ENCODE measurements around the gene TXNIP.

Gene TXNIP

GRCh38 chr1:145961109-145961424, 35.3 kb downstream of the TXNIP start:
- Histone ChIP-seq H3K4me3 (ENCODE audit: low read depth, low read length) (peak overlapping the region; percentile 78), H3K4me2 (ENCODE audit: low read length) (peak overlapping the region; percentile 94), H3K9ac (no peak overlapping the region), H3K4me1 (peaks cover 10% of the 10 kb centered on the region), H3K9me3 (ENCODE audit: control insufficient read depth, low read length) (no peaks in the 10 kb centered on the region), H3K27ac (peak overlapping the region; percentile 77), H3K27me3 (ENCODE audit: control insufficient read depth, insufficient read depth, low read length) (no peaks in the 10 kb centered on the region), H2AFZ (peak overlapping the region; percentile 83), H3K79me2 (peaks cover 3% of the 10 kb centered on the region), H3K36me3 (ENCODE audit: control insufficient read depth, insufficient read depth, low read length) (no peaks in the 10 kb centered on the region)
- TF ChIP-seq, protein P1, sequence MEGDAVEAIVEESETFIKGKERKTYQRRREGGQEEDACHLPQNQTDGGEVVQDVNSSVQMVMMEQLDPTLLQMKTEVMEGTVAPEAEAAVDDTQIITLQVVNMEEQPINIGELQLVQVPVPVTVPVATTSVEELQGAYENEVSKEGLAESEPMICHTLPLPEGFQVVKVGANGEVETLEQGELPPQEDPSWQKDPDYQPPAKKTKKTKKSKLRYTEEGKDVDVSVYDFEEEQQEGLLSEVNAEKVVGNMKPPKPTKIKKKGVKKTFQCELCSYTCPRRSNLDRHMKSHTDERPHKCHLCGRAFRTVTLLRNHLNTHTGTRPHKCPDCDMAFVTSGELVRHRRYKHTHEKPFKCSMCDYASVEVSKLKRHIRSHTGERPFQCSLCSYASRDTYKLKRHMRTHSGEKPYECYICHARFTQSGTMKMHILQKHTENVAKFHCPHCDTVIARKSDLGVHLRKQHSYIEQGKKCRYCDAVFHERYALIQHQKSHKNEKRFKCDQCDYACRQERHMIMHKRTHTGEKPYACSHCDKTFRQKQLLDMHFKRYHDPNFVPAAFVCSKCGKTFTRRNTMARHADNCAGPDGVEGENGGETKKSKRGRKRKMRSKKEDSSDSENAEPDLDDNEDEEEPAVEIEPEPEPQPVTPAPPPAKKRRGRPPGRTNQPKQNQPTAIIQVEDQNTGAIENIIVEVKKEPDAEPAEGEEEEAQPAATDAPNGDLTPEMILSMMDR (IDR thresholded peaks at IDR 0.05): no peak

DNA sequence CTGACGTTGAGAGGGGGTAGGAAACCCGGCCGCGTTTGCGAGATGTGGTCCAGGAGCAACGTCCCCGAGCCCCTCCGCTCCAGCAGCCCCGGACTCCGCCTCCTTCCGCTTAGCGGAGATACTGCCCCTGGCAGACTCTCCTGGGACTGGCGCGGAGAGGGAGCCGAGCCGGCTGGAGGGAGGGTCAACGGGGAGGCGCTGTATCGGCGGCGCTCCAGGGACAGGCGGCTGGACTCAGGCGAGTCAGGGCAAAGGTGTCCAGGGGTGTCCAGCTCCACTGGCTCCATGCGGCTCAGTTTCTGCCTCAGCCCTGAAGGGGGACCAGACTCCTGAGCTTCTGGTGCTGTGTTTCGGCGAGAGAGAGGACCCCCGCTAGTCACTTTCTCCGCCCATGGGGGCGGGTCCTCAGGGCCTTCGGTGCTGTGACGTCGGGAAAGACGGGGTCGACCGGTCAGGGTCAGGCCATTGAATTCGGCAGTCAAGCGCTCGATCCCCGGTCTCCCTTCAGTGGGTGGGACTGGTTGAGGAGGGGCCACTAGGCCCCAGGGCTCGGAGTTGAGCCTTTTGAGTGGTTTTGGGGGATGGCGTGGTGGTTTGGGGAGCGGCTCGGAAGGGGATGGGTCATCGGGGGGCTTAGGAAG, 35.8 kb downstream of the TXNIP start:
- TF ChIP-seq, protein P1 (IDR thresholded peaks at IDR 0.05): no peak
- H3K4me2 ChIP-seq (ENCODE audit: low read length): peak overlapping the region; percentile 94
- H3K9me3 ChIP-seq (ENCODE audit: control insufficient read depth, low read length): no peaks in the 10 kb centered on the region
- peak overlapping the region; percentile 37 for H3K9ac ChIP-seq
- peaks cover 3% of the 10 kb centered on the region for H3K79me2 ChIP-seq
- peak overlapping the region; percentile 77 for H3K27ac ChIP-seq
- H3K4me3 ChIP-seq (ENCODE audit: low read depth, low read length): peak overlapping the region; percentile 78
- peak overlapping the region; percentile 83 for H2AFZ ChIP-seq
- H3K4me1 ChIP-seq: peaks cover 10% of the 10 kb centered on the region
- no peaks in the 10 kb centered on the region for H3K36me3 ChIP-seq (ENCODE audit: control insufficient read depth, insufficient read depth, low read length)
- H3K27me3 ChIP-seq (ENCODE audit: control insufficient read depth, insufficient read depth, low read length): no peaks in the 10 kb centered on the region

GRCh38 chr1:145959957-145960467, 36.4 kb downstream of the TXNIP start:
- TF ChIP-seq, protein P1 (IDR thresholded peaks at IDR 0.05): no peak
- Histone ChIP-seq H3K4me3 (ENCODE audit: low read depth, low read length) (peak overlapping the region; percentile 78), H3K27me3 (ENCODE audit: control insufficient read depth, insufficient read depth, low read length) (no peaks in the 10 kb centered on the region), H3K4me2 (ENCODE audit: low read length) (no peak overlapping the region), H2AFZ (peak overlapping the region; percentile 83), H3K9me3 (ENCODE audit: control insufficient read depth, low read length) (no peaks in the 10 kb centered on the region), H3K27ac (no peak overlapping the region), H3K36me3 (ENCODE audit: control insufficient read depth, insufficient read depth, low read length) (no peaks in the 10 kb centered on the region), H3K4me1 (peaks cover 10% of the 10 kb centered on the region), H3K9ac (no peak overlapping the region), H3K79me2 (peaks cover 3% of the 10 kb centered on the region)

- H3K27ac ChIP-seq: no peak overlapping the region
- no peaks in the 10 kb centered on the region for H3K9me3 ChIP-seq (ENCODE audit: control insufficient read depth, low read length)
- TF ChIP-seq, protein P1 (IDR thresholded peaks at IDR 0.05): no peak
- H2AFZ ChIP-seq: no peak overlapping the region
- no peaks in the 10 kb centered on the region for H3K27me3 ChIP-seq (ENCODE audit: control insufficient read depth, insufficient read depth, low read length)
- no peak overlapping the region for H3K4me2 ChIP-seq (ENCODE audit: low read length)
- H3K79me2 ChIP-seq: peaks cover 3% of the 10 kb centered on the region
- no peaks in the 10 kb centered on the region for H3K36me3 ChIP-seq (ENCODE audit: control insufficient read depth, insufficient read depth, low read length)
- no peak overlapping the region for H3K9ac ChIP-seq
- H3K4me3 ChIP-seq (ENCODE audit: low read depth, low read length): no peak overlapping the region
- H3K4me1 ChIP-seq: peaks cover 10% of the 10 kb centered on the region
Observed at GRCh38 chr1:145959333-145959732, 37.0 kb downstream of the TXNIP start.

DNA sequence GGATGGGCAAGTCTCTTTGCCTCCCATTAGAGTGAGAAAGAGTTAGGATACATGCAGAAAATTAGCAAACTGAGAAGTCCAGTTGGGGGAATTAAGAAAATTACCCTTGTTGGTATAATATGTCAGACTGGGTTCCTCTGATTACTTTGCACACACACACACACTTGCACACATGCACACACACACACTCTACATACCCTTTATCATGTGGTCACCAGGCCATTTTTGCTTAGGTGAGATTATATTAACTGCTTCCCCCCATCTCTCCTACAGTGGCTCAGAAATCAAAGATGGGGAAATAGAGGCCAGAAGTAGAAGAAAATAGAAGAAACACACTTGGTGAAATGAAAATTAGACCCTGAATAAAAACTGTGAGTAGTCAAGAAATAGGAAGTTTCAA, 37.6 kb downstream of the TXNIP start:
- Histone ChIP-seq H2AFZ (no peak overlapping the region), H3K4me3 (ENCODE audit: low read depth, low read length) (no peak overlapping the region), H3K9ac (no peak overlapping the region), H3K36me3 (ENCODE audit: control insufficient read depth, insufficient read depth, low read length) (no peaks in the 10 kb centered on the region), H3K27me3 (ENCODE audit: control insufficient read depth, insufficient read depth, low read length) (no peaks in the 10 kb centered on the region), H3K9me3 (ENCODE audit: control insufficient read depth, low read length) (no peaks in the 10 kb centered on the region), H3K4me1 (peaks cover 10% of the 10 kb centered on the region), H3K4me2 (ENCODE audit: low read length) (no peak overlapping the region), H3K27ac (no peak overlapping the region), H3K79me2 (peaks cover 3% of the 10 kb centered on the region)
- TF ChIP-seq, protein P1 (IDR thresholded peaks at IDR 0.05): no peak

All from parathyroid adenoma (tissue), 2 donors.